GM23338 (cell line): ENCODE measurements around the gene CARTPT. TPM values are rescaled to one million over a fixed set of nuclear protein-coding genes. Genes with fewer than 3 reads are reported as not detected.

Experiments
- ATAC-seq: fragments of 200-7000 bp; cut with Tn5 transposase; 3 replicates; pipeline ENCODE4 v1.9.1; 2020
- DNase-seq: peaks from one replicate; pipeline ENCODE4 v3.0.0-alpha.2; 2015; ENCODE audit warnings: low spot score
- H2AFZ ChIP-seq: fragments of 200-600 bp; sonication (generic); 2 replicates; pipeline ENCODE4 v1.8.0; 2016; ENCODE audit warnings: antibody characterized with exemption, mild to moderate bottlenecking, moderate library complexity
- H3F3A ChIP-seq: fragments of 200-600 bp; sonication (generic); replicated peaks from 2 replicates; pipeline ENCODE4 v1.8.0; 2017; ENCODE audit warnings: antibody characterized with exemption, mixed run types, low read depth
- H3K27ac ChIP-seq: fragments of 200-600 bp; sonication (generic); 2 replicates; pipeline ENCODE4 v1.6.1; 2016; ENCODE audit warnings: low read depth
- H3K27me3 ChIP-seq: fragments of 200-600 bp; sonication (generic); 2 replicates; pipeline ENCODE4 v1.8.0; 2016; ENCODE audit warnings: mild to moderate bottlenecking, mixed run types, moderate library complexity; ENCODE audit not compliant: insufficient read depth
- H3K36me3 ChIP-seq: fragments of 200-600 bp; sonication (generic); 2 replicates; pipeline ENCODE4 v1.8.0; 2016; ENCODE audit warnings: mild to moderate bottlenecking; ENCODE audit not compliant: insufficient read depth
- H3K4me1 ChIP-seq: fragments of 200-600 bp; sonication (generic); 2 replicates; pipeline ENCODE4 v1.8.0; 2016; ENCODE audit warnings: mild to moderate bottlenecking, moderate library complexity; ENCODE audit not compliant: insufficient read depth
- H3K4me2 ChIP-seq: fragments of 200-600 bp; sonication (generic); 2 replicates; pipeline ENCODE4 v1.7.1; 2017; ENCODE audit warnings: mixed run types
- H3K4me3 ChIP-seq: fragments of 200-600 bp; sonication (generic); 2 replicates; pipeline ENCODE4 v1.6.1; 2016; ENCODE audit warnings: mixed run types
- H3K79me2 ChIP-seq: fragments of 200-600 bp; sonication (generic); replicated peaks from 2 replicates; pipeline ENCODE4 v1.8.0; 2017; ENCODE audit warnings: mild to moderate bottlenecking; ENCODE audit not compliant: insufficient read depth
- H3K9me2 ChIP-seq: fragments of 200-600 bp; sonication (generic); 2 replicates; pipeline ENCODE4 v1.8.0; 2017; ENCODE audit not compliant: insufficient read depth
- H4K20me1 ChIP-seq: fragments of 200-600 bp; sonication (generic); replicated peaks from 2 replicates; pipeline ENCODE4 v1.8.0; 2017; ENCODE audit warnings: mild to moderate bottlenecking; ENCODE audit not compliant: insufficient read depth
- H3K27ac Mint-ChIP-seq: 2 replicates; pipeline ENCODE4 v1.8.0; 2020; ENCODE audit warnings: inconsistent platforms, mild to moderate bottlenecking, moderate library complexity, mixed read lengths
- H3K27me3 Mint-ChIP-seq: 3 replicates; pipeline ENCODE4 v1.8.0; 2022; ENCODE audit warnings: low read depth, mild to moderate bottlenecking, moderate library complexity, mixed read lengths, inconsistent platforms; ENCODE audit not compliant: insufficient read depth, poor library complexity
- H3K36me3 Mint-ChIP-seq: 3 replicates; pipeline ENCODE4 v1.8.0; 2021; ENCODE audit warnings: low read depth, mild to moderate bottlenecking, inconsistent platforms, moderate library complexity, mixed read lengths
- H3K4me1 Mint-ChIP-seq: 3 replicates; pipeline ENCODE4 v1.8.0; 2020; ENCODE audit warnings: mild to moderate bottlenecking, inconsistent platforms, mixed read lengths
- H3K4me3 Mint-ChIP-seq: 3 replicates; pipeline ENCODE4 v1.8.0; 2021; ENCODE audit warnings: moderate library complexity, mild to moderate bottlenecking, inconsistent platforms, mixed read lengths
- H3K9me3 Mint-ChIP-seq: 3 replicates; pipeline ENCODE4 v1.8.0; 2020; ENCODE audit warnings: moderate library complexity, mild to moderate bottlenecking, inconsistent platforms, mixed read lengths
- REST ChIP-seq: IDR thresholded peaks from one replicate; pipeline ENCODE4 v1.6.1; 2018; ENCODE audit warnings: antibody characterized with exemption; ENCODE audit not compliant: unreplicated experiment
- ZNF331 ChIP-seq: fragments of 250-450 bp; sonication (Bioruptor Pico); IDR thresholded peaks from 2 replicates; pipeline ENCODE4 v1.5.0; 2020; ENCODE audit warnings: low read depth, mild to moderate bottlenecking, moderate library complexity
- polyA plus RNA-seq: library from polyadenylated mRNA; unstranded; fragments of >200 nt; fragmentation: Nextera tagmentation; extraction: Ambion mirVana; gene quantifications from 2 replicates; pipeline ENCODE4 v1.2.1, GENCODE V29; 2016
- total RNA-seq: library from RNA; depleted of rRNA; stranded (reverse); fragments of >200 nt; shearing (Covaris generic); gene quantifications from 2 replicates; pipeline ENCODE4 v1.2.3, GENCODE V29; 2014
- TF ChIP-seq, protein P1 (sequence below): fragments of 250-450 bp; sonication (Bioruptor Pico); IDR thresholded peaks from 2 replicates; pipeline ENCODE4 v1.5.0; 2020; ENCODE audit warnings: mild to moderate bottlenecking, moderate library complexity

The CARTPT gene
- total and polyA plus RNA-seq, 2 experiments from 2014 or later: not detected

DNA sequence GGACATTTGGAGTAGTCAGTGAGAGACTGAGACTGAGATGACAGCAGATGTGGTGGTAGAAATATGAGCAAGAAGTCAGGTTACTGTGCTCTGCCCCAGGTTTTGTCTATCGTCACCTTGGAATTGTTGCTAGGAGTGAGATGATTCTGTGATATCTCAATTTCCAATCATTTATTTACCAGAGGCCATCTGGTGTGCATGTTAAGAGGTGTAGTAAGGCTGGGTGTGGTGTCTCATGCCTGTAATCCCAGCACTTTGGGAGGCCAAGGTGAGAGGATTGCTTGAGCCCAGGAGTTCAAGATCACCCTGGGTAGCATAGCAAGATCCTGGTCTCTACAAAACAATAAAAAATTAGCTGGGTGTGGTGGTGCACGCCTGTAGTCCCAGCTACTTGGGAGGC is 38.6 kb upstream of the CARTPT start:
- H3K36me3 Mint-ChIP-seq: no peaks in the 10 kb centered on the region
- no peak for ATAC-seq
- no peaks in the 10 kb centered on the region for H3K4me1 ChIP-seq

More for the DNA sequence above, 38.6 kb upstream of the CARTPT start:
- H3K4me1 Mint-ChIP-seq: 0 out of 3 replicates have a peak, but pooled peaks cover 2% of the 10 kb centered on the region
- TF ChIP-seq ZNF331 (CRISPR knock-in tag) (no peak), REST (no peak)
- TF ChIP-seq, protein P1, sequence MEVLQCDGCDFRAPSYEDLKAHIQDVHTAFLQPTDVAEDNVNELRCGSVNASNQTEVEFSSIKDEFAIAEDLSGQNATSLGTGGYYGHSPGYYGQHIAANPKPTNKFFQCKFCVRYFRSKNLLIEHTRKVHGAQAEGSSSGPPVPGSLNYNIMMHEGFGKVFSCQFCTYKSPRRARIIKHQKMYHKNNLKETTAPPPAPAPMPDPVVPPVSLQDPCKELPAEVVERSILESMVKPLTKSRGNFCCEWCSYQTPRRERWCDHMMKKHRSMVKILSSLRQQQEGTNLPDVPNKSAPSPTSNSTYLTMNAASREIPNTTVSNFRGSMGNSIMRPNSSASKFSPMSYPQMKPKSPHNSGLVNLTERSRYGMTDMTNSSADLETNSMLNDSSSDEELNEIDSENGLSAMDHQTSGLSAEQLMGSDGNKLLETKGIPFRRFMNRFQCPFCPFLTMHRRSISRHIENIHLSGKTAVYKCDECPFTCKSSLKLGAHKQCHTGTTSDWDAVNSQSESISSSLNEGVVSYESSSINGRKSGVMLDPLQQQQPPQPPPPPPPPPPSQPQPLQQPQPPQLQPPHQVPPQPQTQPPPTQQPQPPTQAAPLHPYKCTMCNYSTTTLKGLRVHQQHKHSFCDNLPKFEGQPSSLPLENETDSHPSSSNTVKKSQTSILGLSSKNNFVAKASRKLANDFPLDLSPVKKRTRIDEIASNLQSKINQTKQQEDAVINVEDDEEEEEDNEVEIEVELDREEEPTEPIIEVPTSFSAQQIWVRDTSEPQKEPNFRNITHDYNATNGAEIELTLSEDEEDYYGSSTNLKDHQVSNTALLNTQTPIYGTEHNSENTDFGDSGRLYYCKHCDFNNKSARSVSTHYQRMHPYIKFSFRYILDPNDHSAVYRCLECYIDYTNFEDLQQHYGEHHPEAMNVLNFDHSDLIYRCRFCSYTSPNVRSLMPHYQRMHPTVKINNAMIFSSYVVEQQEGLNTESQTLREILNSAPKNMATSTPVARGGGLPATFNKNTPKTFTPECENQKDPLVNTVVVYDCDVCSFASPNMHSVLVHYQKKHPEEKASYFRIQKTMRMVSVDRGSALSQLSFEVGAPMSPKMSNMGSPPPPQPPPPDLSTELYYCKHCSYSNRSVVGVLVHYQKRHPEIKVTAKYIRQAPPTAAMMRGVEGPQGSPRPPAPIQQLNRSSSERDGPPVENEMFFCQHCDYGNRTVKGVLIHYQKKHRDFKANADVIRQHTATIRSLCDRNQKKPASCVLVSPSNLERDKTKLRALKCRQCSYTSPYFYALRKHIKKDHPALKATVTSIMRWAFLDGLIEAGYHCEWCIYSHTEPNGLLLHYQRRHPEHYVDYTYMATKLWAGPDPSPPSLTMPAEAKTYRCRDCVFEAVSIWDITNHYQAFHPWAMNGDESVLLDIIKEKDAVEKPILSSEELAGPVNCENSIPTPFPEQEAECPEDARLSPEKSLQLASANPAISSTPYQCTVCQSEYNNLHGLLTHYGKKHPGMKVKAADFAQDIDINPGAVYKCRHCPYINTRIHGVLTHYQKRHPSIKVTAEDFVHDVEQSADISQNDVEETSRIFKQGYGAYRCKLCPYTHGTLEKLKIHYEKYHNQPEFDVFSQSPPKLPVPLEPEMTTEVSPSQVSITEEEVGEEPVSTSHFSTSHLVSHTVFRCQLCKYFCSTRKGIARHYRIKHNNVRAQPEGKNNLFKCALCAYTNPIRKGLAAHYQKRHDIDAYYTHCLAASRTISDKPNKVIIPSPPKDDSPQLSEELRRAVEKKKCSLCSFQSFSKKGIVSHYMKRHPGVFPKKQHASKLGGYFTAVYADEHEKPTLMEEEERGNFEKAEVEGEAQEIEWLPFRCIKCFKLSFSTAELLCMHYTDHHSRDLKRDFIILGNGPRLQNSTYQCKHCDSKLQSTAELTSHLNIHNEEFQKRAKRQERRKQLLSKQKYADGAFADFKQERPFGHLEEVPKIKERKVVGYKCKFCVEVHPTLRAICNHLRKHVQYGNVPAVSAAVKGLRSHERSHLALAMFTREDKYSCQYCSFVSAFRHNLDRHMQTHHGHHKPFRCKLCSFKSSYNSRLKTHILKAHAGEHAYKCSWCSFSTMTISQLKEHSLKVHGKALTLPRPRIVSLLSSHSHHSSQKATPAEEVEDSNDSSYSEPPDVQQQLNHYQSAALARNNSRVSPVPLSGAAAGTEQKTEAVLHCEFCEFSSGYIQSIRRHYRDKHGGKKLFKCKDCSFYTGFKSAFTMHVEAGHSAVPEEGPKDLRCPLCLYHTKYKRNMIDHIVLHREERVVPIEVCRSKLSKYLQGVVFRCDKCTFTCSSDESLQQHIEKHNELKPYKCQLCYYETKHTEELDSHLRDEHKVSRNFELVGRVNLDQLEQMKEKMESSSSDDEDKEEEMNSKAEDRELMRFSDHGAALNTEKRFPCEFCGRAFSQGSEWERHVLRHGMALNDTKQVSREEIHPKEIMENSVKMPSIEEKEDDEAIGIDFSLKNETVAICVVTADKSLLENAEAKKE (CRISPR knock-in tag): no peak
- no peaks in the 10 kb centered on the region for H3K9me2 ChIP-seq
- no peak overlapping the region for H3K27ac ChIP-seq
- H3K27ac Mint-ChIP-seq: no peak overlapping the region
- no peak overlapping the region for H3K4me2 ChIP-seq
- H3F3A ChIP-seq: no peaks in the 10 kb centered on the region
- H3K27me3 Mint-ChIP-seq: peaks cover 3% of the 10 kb centered on the region
- no peak overlapping the region for H3K4me3 ChIP-seq
- DNase-seq: no peak
- H3K27me3 ChIP-seq: no peaks in the 10 kb centered on the region
- H3K36me3 ChIP-seq: no peaks in the 10 kb centered on the region
- H3K4me3 Mint-ChIP-seq: no peak overlapping the region
- peaks cover 16% of the 10 kb centered on the region; the same call in 2 of the 3 replicates for H3K9me3 Mint-ChIP-seq
- no peaks in the 10 kb centered on the region for H4K20me1 ChIP-seq
- H3K79me2 ChIP-seq: no peaks in the 10 kb centered on the region
- no peak overlapping the region for H2AFZ ChIP-seq
